Lower lobe of right lung (tissue), 2 donors: ENCODE data around the gene PPCS. TPM values are rescaled to one million over a fixed set of nuclear protein-coding genes. Genes with fewer than 3 reads are reported as not detected.

Experiments used
- ATAC-seq, 2 donors: fragments of 200-7000 bp; cut with Tn5 transposase; one replicate each; pipeline ENCODE4 v1.9.1; 2020 to 2022; ENCODE audit warnings: mild to moderate bottlenecking in 2 of 2, moderate library complexity in 2 of 2
- DNase-seq: peaks from one replicate; pipeline ENCODE4 v3.0.0-alpha.2; 2020
- H3K27ac ChIP-seq: fragments of 200-600 bp; one replicate; pipeline ENCODE4 v1.8.0; 2022
- H3K27me3 ChIP-seq: fragments of 200-600 bp; one replicate; pipeline ENCODE4 v1.8.0; 2022; ENCODE audit warnings: low read depth
- H3K36me3 ChIP-seq: fragments of 200-600 bp; one replicate; pipeline ENCODE4 v1.8.0; 2022; ENCODE audit warnings: mild to moderate bottlenecking
- H3K4me1 ChIP-seq: fragments of 200-600 bp; one replicate; pipeline ENCODE4 v1.8.0; 2022
- H3K4me3 ChIP-seq: fragments of 200-600 bp; one replicate; pipeline ENCODE4 v1.8.0; 2022; ENCODE audit warnings: mild to moderate bottlenecking
- H3K9me3 ChIP-seq: fragments of 200-600 bp; one replicate; pipeline ENCODE4 v1.8.0; 2022
- intact Hi-C: fragments of 100-400 bp; cut with DNase I; formaldehyde crosslinking; loops from one replicate; pipeline ENCODE4 v1.11.0; 2022
- total RNA-seq: library from RNA; stranded (reverse); fragmentation: NEBNext Ultra II Directional; extraction: Animal tissue kit (Norgen Biotek cat#: 25700); gene quantifications from one replicate; pipeline ENCODE4 v1.2.1, GENCODE V29; 2021
- TF ChIP-seq, protein P1 (sequence below): fragments of 200-600 bp; IDR thresholded peaks from one replicate; pipeline ENCODE4 v1.8.0; 2022; ENCODE audit warnings: antibody characterized with exemption, mild to moderate bottlenecking
- donor health status: DM: no; HTN: yes; CAD: no; lungs with severe emphysema.

Gene PPCS
- total RNA-seq, 1 donor from 2014 or later: 55.0 TPM

DNA sequence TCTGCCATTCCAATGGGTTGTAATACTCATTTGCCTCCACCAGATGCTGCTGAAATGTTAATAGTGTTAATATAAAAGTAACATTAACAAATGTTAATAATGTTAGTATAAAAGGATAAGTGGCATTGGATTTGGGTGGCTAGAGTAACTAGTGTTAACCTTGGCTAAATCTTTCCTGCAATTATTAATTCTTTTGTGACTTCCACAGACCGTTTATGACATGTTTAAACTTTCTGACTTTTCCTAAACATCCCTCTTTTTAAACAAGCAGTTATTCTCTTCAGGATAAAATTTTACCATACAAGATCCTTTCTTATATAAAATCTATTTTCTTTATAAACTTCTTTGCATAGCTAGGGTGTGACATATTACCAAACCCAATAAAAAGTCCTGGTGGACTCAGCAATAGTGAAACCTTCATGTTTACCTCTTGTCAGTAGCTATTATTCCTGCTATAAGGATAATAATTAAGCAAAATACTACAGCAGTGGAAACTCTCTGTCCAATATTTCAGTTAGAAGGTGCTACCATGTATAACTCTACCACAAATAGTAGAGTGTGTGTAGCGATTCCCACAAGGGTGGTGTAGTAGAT is 48.3 kb downstream of the PPCS start:
- ATAC-seq: no peak
- Histone ChIP-seq H3K4me3 (no peak overlapping the region), H3K27ac (no peak overlapping the region), H3K9me3 (peaks cover 54% of the 10 kb centered on the region), H3K36me3 (no peaks in the 10 kb centered on the region), H3K4me1 (no peaks in the 10 kb centered on the region), H3K27me3 (no peaks in the 10 kb centered on the region)
- TF ChIP-seq, protein P1, sequence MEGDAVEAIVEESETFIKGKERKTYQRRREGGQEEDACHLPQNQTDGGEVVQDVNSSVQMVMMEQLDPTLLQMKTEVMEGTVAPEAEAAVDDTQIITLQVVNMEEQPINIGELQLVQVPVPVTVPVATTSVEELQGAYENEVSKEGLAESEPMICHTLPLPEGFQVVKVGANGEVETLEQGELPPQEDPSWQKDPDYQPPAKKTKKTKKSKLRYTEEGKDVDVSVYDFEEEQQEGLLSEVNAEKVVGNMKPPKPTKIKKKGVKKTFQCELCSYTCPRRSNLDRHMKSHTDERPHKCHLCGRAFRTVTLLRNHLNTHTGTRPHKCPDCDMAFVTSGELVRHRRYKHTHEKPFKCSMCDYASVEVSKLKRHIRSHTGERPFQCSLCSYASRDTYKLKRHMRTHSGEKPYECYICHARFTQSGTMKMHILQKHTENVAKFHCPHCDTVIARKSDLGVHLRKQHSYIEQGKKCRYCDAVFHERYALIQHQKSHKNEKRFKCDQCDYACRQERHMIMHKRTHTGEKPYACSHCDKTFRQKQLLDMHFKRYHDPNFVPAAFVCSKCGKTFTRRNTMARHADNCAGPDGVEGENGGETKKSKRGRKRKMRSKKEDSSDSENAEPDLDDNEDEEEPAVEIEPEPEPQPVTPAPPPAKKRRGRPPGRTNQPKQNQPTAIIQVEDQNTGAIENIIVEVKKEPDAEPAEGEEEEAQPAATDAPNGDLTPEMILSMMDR: no peak
- intact Hi-C loops: no loop called here
- no peak for DNase-seq

DNA sequence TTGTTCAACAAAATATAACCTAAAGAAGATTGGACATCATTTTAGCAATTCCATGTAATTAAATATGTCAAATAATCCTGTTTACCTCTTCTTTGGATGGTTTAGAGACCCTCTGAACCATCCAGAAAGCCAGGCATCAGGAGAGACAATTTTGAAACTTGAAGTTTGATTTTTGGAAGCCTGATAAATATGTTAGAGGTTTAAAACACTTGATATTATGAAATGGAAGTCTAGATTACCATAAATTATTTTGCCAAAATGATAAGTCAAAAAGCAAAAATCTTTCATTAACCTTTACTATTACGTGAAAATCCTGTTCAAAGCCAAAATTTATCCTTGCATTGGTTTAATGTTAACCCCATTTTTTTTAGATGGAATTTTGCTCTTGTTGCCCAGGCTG is 50.2 kb downstream of the PPCS start:
- Histone ChIP-seq H3K4me3 (no peak overlapping the region), H3K36me3 (no peaks in the 10 kb centered on the region)

More for the DNA sequence above, 50.2 kb downstream of the PPCS start:
- DNase-seq (no peak), ATAC-seq (no peak)
- intact Hi-C loops: no loop called here
- no peak overlapping the region for H3K27ac ChIP-seq
- H3K27me3 ChIP-seq: no peaks in the 10 kb centered on the region
- TF ChIP-seq, protein P1: no peak
- no peaks in the 10 kb centered on the region for H3K4me1 ChIP-seq
- H3K9me3 ChIP-seq: peaks cover 63% of the 10 kb centered on the region

Other genes starting within 250 kb of the PPCS start
- 44.0 TPM for gene FOXJ3, start 121.3 kb upstream of the PPCS start, total RNA-seq
- gene RIMKLA, start 75.8 kb upstream of the PPCS start, total RNA-seq: 7.1 TPM
- gene ZMYND12, start 521 bp upstream of the PPCS start, total RNA-seq: 2.8 TPM
- 10.2 TPM for gene CCDC30, start 6.7 kb downstream of the PPCS start, total RNA-seq
- 25.1 TPM for gene PPIH, start 201.9 kb downstream of the PPCS start, total RNA-seq
- 552 TPM for gene YBX1, start 225.9 kb downstream of the PPCS start, total RNA-seq